Effector CD4-positive, alpha-beta T cell (primary cell): Measurements from ENCODE around the gene NKX1-2.
A peak's percentile ranks its signal among the peaks of the same experiment; 100 is the strongest.
"Not testable (repeated sequence)": the region's sequence is repeated elsewhere in the genome, so short reads cannot be mapped to it uniquely, and the experiment has no call there.

Experiments used
- DNase-seq: peaks from one replicate; pipeline ENCODE4 v3.0.0-alpha.2; 2020

Gene NKX1-2

GRCh38 chr10:124449170-124450011, 444 bp downstream of the NKX1-2 start:
- DNase-seq = no peak

- no peak for DNase-seq
These were observed 1.1 kb downstream of the NKX1-2 start for GRCh38 chr10:124448696-124449169.

GRCh38 chr10:124447751-124448466, 1.9 kb downstream of the NKX1-2 start:
- DNase-seq = no peak

GRCh38 chr10:124446830-124447750, 2.7 kb downstream of the NKX1-2 start:
- no peak for DNase-seq

- DNase-seq = not testable (repeated sequence)
These were observed 8.1 kb downstream of the NKX1-2 start for GRCh38 chr10:124441694-124442093.

GRCh38 chr10:124436191-124436638, 13.6 kb downstream of the NKX1-2 start:
- no peak for DNase-seq

GRCh38 chr10:124435683-124436082, 14.2 kb downstream of the NKX1-2 start:
- not testable (repeated sequence) for DNase-seq

- no peak for DNase-seq
These were observed 16.4 kb downstream of the NKX1-2 start for GRCh38 chr10:124433461-124433860.

GRCh38 chr10:124430077-124430476, 19.8 kb downstream of the NKX1-2 start:
- no peak for DNase-seq

GRCh38 chr10:124429576-124429975, 20.3 kb downstream of the NKX1-2 start:
- no peak for DNase-seq

GRCh38 chr10:124428207-124428777, 21.5 kb downstream of the NKX1-2 start:
- no peak for DNase-seq

- DNase-seq = no peak
These were observed 24.4 kb downstream of the NKX1-2 start for GRCh38 chr10:124425227-124425962.

GRCh38 chr10:124423813-124424212, 26.0 kb downstream of the NKX1-2 start:
- DNase-seq = no peak

- no peak for DNase-seq
These were observed 27.1 kb downstream of the NKX1-2 start for GRCh38 chr10:124422742-124423141.

- DNase-seq = no peak
These were observed 29.6 kb downstream of the NKX1-2 start for GRCh38 chr10:124420254-124420653.

GRCh38 chr10:124419635-124420034, 30.2 kb downstream of the NKX1-2 start:
- no peak for DNase-seq

- peak; percentile 96 for DNase-seq
These were observed 30.9 kb downstream of the NKX1-2 start, which contains the start of gene OAT for GRCh38 chr10:124418726-124419501. TSS of gene OAT (minus strand) at chr10:124418923. CDS start at chr10:124412171, 6,752 bp downstream.

- DNase-seq = peak; percentile 31
These were observed 31.7 kb downstream of the NKX1-2 start for GRCh38 chr10:124417895-124418725.

GRCh38 chr10:124416733-124417132, 33.1 kb downstream of the NKX1-2 start:
- DNase-seq = no peak

- no peak for DNase-seq
These were observed 34.6 kb downstream of the NKX1-2 start for GRCh38 chr10:124415210-124415609.
